Liver (tissue), 5 donors: ENCODE results near the gene BTBD19. TPM values are rescaled to one million over a fixed set of nuclear protein-coding genes. Genes with fewer than 3 reads are reported as not detected.

Source experiments
- polyA plus RNA-seq, 2 donors: library from polyadenylated mRNA; stranded (reverse) in 1 of 2; unstranded in 1 of 2; fragments of 200-250 nt in 1 of 2; fragments of >200 nt in 1 of 2; fragmentation: Nextera tagmentation in 1 of 2; extraction: Ambion mirVana in 1 of 2; gene quantifications; one replicate each; pipeline versions ENCODE4 v1.2.1 to v1.2.3, GENCODE V29; 2013 to 2015
- small RNA-seq: library from RNA; depleted of rRNA; stranded (forward); fragments of <200 nt; gene quantifications from one replicate; pipeline ENCODE3, GENCODE V24; 2014
- total RNA-seq, 2 donors: library from RNA; depleted of rRNA; stranded (reverse); fragments of >200 nt; gene quantifications; one replicate each; pipeline ENCODE4 v1.2.3, GENCODE V29; 2014
- donor health status: healthy.
- donor health status: healthy.
- donor health status: healthy.

The BTBD19 gene
- total and polyA plus RNA-seq, 4 donors, result 1.3 to 3.1 (median 2.6) TPM

Small RNA genes lying within 50 kb of the gene (small RNA-seq; reads per million reads assigned to genes)
- gene AL136380.1, result not detected
- 58.1 reads per million, percentile 97 among the genes with 10 or more reads in this experiment for gene SNORD38A
- not detected for gene SNORD38B
- gene SNORD46, result 1,727 reads per million, percentile 99 among the genes with 10 or more reads in this experiment
- not detected for gene SNORD55

Other genes with a start within 250 kb of the BTBD19 start
- gene TMEM53, start 134.0 kb upstream of the BTBD19 start, total RNA-seq, result 10 to 100 TPM in 1 of 2 donors, 1 to 10 TPM in 1; 9.9 to 23.6 TPM
- 10 to 100 TPM; 35.2 to 89.2 TPM for gene TMEM53, start 134.0 kb upstream of the BTBD19 start, polyA plus RNA-seq
- 10 to 100 TPM in 1 of 2 donors, 1 to 10 TPM in 1; 3.0 to 20.3 TPM for gene ARMH1, start 133.8 kb upstream of the BTBD19 start, total RNA-seq
- 1 to 10 TPM; 2.2 to 8.0 TPM for gene ARMH1, start 133.8 kb upstream of the BTBD19 start, polyA plus RNA-seq
- not detected for gene RNU5D-1, start 77.4 kb upstream of the BTBD19 start, total RNA-seq
- gene RNU5D-1, start 77.4 kb upstream of the BTBD19 start, polyA plus RNA-seq, result not detected
- gene KIF2C, start 68.7 kb upstream of the BTBD19 start, total RNA-seq, result 10 to 100 TPM in 1 of 2 donors, under 1 TPM in 1; 0.17 to 26.7 TPM
- gene KIF2C, start 68.7 kb upstream of the BTBD19 start, polyA plus RNA-seq, result 1 to 10 TPM in 1 of 2 donors, under 1 TPM in 1; 0.21 to 1.3 TPM
- gene RPS8, start 33.0 kb upstream of the BTBD19 start, total RNA-seq, result 100 to 1,000 TPM; 474 to 891 TPM
- 100 to 1,000 TPM; 258 to 676 TPM for gene RPS8, start 33.0 kb upstream of the BTBD19 start, polyA plus RNA-seq
- gene BEST4, start 20.4 kb upstream of the BTBD19 start, total RNA-seq, result under 1 TPM in 1 of 2 donors, not detected in 1; 0.05 TPM
- not detected for gene BEST4, start 20.4 kb upstream of the BTBD19 start, polyA plus RNA-seq
- gene PLK3, start 8.1 kb upstream of the BTBD19 start, total RNA-seq, result 1 to 10 TPM; 2.3 to 5.7 TPM
- gene PLK3, start 8.1 kb upstream of the BTBD19 start, polyA plus RNA-seq, result 1 to 10 TPM; 1.5 to 2.2 TPM
- under 1 TPM in 1 of 2 donors, not detected in 1; 0.50 TPM for gene DYNLT4, start 1.2 kb upstream of the BTBD19 start, total RNA-seq
- gene DYNLT4, start 1.2 kb upstream of the BTBD19 start, polyA plus RNA-seq, result under 1 TPM in 1 of 2 donors, not detected in 1; 0.29 TPM
- gene PTCH2, start 34.7 kb downstream of the BTBD19 start, total RNA-seq, result under 1 TPM; 0.14 to 0.17 TPM
- gene PTCH2, start 34.7 kb downstream of the BTBD19 start, polyA plus RNA-seq, result under 1 TPM; 0.15 to 0.24 TPM
- gene EIF2B3, start 178.1 kb downstream of the BTBD19 start, total RNA-seq, result 10 to 100 TPM; 11.8 to 35.2 TPM
- gene EIF2B3, start 178.1 kb downstream of the BTBD19 start, polyA plus RNA-seq, result 10 to 100 TPM; 16.4 to 22.2 TPM
- gene HECTD3, start 202.8 kb downstream of the BTBD19 start, total RNA-seq, result 10 to 100 TPM; 18.9 to 29.5 TPM
- gene HECTD3, start 202.8 kb downstream of the BTBD19 start, polyA plus RNA-seq, result 10 to 100 TPM; 15.9 to 32.9 TPM
- 100 to 1,000 TPM in 1 of 2 donors, 10 to 100 TPM in 1; 78.5 to 717 TPM for gene UROD, start 203.7 kb downstream of the BTBD19 start, total RNA-seq
- 100 to 1,000 TPM in 1 of 2 donors, 10 to 100 TPM in 1; 93.3 to 110 TPM for gene UROD, start 203.7 kb downstream of the BTBD19 start, polyA plus RNA-seq